ENCODE data around the gene SLAMF9. TPM values are rescaled to one million over a fixed set of nuclear protein-coding genes. Genes with fewer than 3 reads are reported as not detected.

The SLAMF9 gene
- total and polyA plus RNA-seq, 2 donors (not counting 3 experiments of a cell fraction or from before 2014, with no cell fraction given) = not detected

DNA sequence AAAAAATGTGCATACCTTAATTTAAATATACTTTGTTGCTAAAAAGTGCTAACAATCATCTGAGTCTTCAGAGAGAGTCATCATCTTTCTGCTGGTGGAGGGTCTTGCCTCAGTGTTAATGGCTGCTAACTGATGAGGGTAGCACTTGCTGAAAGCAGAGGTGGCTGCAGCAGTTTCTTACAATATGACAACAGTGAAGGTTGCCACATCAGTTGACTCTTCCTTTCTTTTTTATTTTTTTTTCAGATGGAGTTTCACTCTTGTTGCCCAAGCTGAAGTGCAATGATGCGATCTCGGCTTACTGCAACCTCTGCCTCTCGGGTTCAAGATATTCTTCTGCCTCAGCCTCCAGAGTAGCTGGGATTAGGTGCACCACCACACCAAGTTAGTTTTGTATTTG is 51.5 kb downstream of the SLAMF9 start:
- intact Hi-C loops (cut with micrococcal nuclease) (no loop called here), dilution Hi-C loops (cut with MboI; ENCODE audit: extremely low pct_ligation_motif_present, low sequenced_read_pairs) (no loop called here)
- no peaks in the 10 kb centered on the region for H4K20me1 ChIP-seq (replicated peaks; ENCODE audit: control insufficient read depth, extremely low read depth, insufficient read depth, low read length)
- H3K4me2 ChIP-seq (ENCODE audit: insufficient read depth, low read length) = no peak overlapping the region
- TF ChIP-seq MYC (IDR thresholded peaks at IDR 0.05; ENCODE audit: low read depth, low read length) (no peak), EZH2 (IDR thresholded peaks at IDR 0.05; ENCODE audit: borderline replicate concordance, low read depth, low read length, severe bottlenecking) (no peak), FOS (IDR thresholded peaks at IDR 0.05; ENCODE audit: borderline replicate concordance, insufficient read depth, low read length) (no peak), JUN (IDR thresholded peaks at IDR 0.05; ENCODE audit: borderline replicate concordance, insufficient read depth, insufficient read length, low read depth) (no peak), GATA2 (IDR thresholded peaks at IDR 0.05; ENCODE audit: insufficient read depth, insufficient read length, low read depth, low read length) (no peak), POLR2A (IDR thresholded peaks at IDR 0.05; ENCODE audit: low read depth, low read length) (no peak), POLR2AphosphoS5 (IDR thresholded peaks at IDR 0.05; ENCODE audit: insufficient read depth, low read depth, low read length) (no peak)
- TF ChIP-seq, protein P1, sequence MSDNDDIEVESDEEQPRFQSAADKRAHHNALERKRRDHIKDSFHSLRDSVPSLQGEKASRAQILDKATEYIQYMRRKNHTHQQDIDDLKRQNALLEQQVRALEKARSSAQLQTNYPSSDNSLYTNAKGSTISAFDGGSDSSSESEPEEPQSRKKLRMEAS (IDR thresholded peaks at IDR 0.05; ENCODE audit: insufficient read depth, insufficient read length) = no peak
- TF ChIP-seq, protein P2, sequence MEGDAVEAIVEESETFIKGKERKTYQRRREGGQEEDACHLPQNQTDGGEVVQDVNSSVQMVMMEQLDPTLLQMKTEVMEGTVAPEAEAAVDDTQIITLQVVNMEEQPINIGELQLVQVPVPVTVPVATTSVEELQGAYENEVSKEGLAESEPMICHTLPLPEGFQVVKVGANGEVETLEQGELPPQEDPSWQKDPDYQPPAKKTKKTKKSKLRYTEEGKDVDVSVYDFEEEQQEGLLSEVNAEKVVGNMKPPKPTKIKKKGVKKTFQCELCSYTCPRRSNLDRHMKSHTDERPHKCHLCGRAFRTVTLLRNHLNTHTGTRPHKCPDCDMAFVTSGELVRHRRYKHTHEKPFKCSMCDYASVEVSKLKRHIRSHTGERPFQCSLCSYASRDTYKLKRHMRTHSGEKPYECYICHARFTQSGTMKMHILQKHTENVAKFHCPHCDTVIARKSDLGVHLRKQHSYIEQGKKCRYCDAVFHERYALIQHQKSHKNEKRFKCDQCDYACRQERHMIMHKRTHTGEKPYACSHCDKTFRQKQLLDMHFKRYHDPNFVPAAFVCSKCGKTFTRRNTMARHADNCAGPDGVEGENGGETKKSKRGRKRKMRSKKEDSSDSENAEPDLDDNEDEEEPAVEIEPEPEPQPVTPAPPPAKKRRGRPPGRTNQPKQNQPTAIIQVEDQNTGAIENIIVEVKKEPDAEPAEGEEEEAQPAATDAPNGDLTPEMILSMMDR (IDR thresholded peaks at IDR 0.05; ENCODE audit: extremely low read depth in 1 of 2, insufficient read depth in 1 of 2, low read depth in 1 of 2, low read length in 2 of 2) = no peak
- no peaks in the 10 kb centered on the region for H3K9me3 ChIP-seq (replicated peaks; ENCODE audit: control insufficient read depth, insufficient read depth, low read length)
- no peak overlapping the region for H3K9ac ChIP-seq (replicated peaks; ENCODE audit: extremely low read depth, insufficient read depth, low read length)
- H3K27ac ChIP-seq (ENCODE audit: insufficient read depth, low read depth, low read length) = no peak overlapping the region
- no peaks in the 10 kb centered on the region for H3K36me3 ChIP-seq (ENCODE audit: control insufficient read depth in 2 of 2, extremely low read depth in 1 of 2, insufficient read depth in 2 of 2, low read length in 2 of 2)
- POLR2A ChIA-PET = no interaction called here
- H3K9me1 ChIP-seq (replicated peaks; ENCODE audit: control insufficient read depth, extremely low read depth, insufficient read depth, low read length) = no peaks in the 10 kb centered on the region
- FAIRE-seq (no peak), DNase-seq (ENCODE audit: low read depth, low spot score) (no peak)
- H3K27me3 ChIP-seq (ENCODE audit: control insufficient read depth in 2 of 2, insufficient read depth in 2 of 2, low read length in 2 of 2) = no peaks in the 10 kb centered on the region
- H3K79me2 ChIP-seq (ENCODE audit: control insufficient read depth, insufficient read depth, low read length) = no peaks in the 10 kb centered on the region
- no peaks in the 10 kb centered on the region for H3K4me1 ChIP-seq (ENCODE audit: control insufficient read depth, extremely low read depth, insufficient read depth, low read length)
- CTCF ChIA-PET = no interaction called here
- no peak overlapping the region for H3K4me3 ChIP-seq (replicated peaks in 1 of 3; ENCODE audit: insufficient read depth in 1 of 3, low read depth in 1 of 3, low read length in 3 of 3)
- no TSS peak for BruUV-seq (replicated peaks)
- H2AFZ ChIP-seq (ENCODE audit: low read depth, low read length) = no peak overlapping the region

Other genes starting within 250 kb of the SLAMF9 start
- not detected in 2 replicates for gene CRP, start 239.6 kb downstream of the SLAMF9 start, total RNA-seq
- gene CRP, start 239.6 kb downstream of the SLAMF9 start, polyA plus RNA-seq = not detected in 2 replicates
- gene DUSP23, start 173.3 kb downstream of the SLAMF9 start, total RNA-seq = 82.5 and 126 TPM in 2 replicates
- gene DUSP23, start 173.3 kb downstream of the SLAMF9 start, polyA plus RNA-seq = 197 and 295 TPM in 2 replicates
- gene FCRL6, start 151.9 kb downstream of the SLAMF9 start, total RNA-seq = not detected in 2 replicates
- gene FCRL6, start 151.9 kb downstream of the SLAMF9 start, polyA plus RNA-seq = 0.06 and 0.25 TPM in 2 replicates
- not detected in 2 replicates for gene SLAMF8, start 127.4 kb downstream of the SLAMF9 start, total RNA-seq
- not detected in 2 replicates for gene SLAMF8, start 127.4 kb downstream of the SLAMF9 start, polyA plus RNA-seq
- gene VSIG8, start 91.6 kb downstream of the SLAMF9 start, total RNA-seq = 0.18 TPM in 1 of 2 replicates, not detected in the other
- gene VSIG8, start 91.6 kb downstream of the SLAMF9 start, polyA plus RNA-seq = not detected in 2 replicates
- gene CFAP45, start 54.1 kb downstream of the SLAMF9 start, total RNA-seq = 2.1 and 2.5 TPM in 2 replicates
- 0.13 and 0.25 TPM in 2 replicates for gene CFAP45, start 54.1 kb downstream of the SLAMF9 start, polyA plus RNA-seq
- gene TAGLN2, start 28.7 kb downstream of the SLAMF9 start, total RNA-seq = 646 and 750 TPM in 2 replicates
- 1,279 and 1,305 TPM in 2 replicates for gene TAGLN2, start 28.7 kb downstream of the SLAMF9 start, polyA plus RNA-seq
- gene IGSF9, start 8.6 kb downstream of the SLAMF9 start, total RNA-seq = 0.15 and 0.16 TPM in 2 replicates
- 0.10 and 0.15 TPM in 2 replicates for gene IGSF9, start 8.6 kb downstream of the SLAMF9 start, polyA plus RNA-seq
- gene PIGM, start 77.8 kb upstream of the SLAMF9 start, total RNA-seq = 4.8 and 5.4 TPM in 2 replicates
- 3.1 and 3.4 TPM in 2 replicates for gene PIGM, start 77.8 kb upstream of the SLAMF9 start, polyA plus RNA-seq
- not detected in 2 replicates for gene KCNJ10, start 115.9 kb upstream of the SLAMF9 start, total RNA-seq
- gene KCNJ10, start 115.9 kb upstream of the SLAMF9 start, polyA plus RNA-seq = not detected in 2 replicates
- gene KCNJ9, start 127.3 kb upstream of the SLAMF9 start, total RNA-seq = not detected in 2 replicates
- not detected in 2 replicates for gene KCNJ9, start 127.3 kb upstream of the SLAMF9 start, polyA plus RNA-seq
- 9.5 and 10.2 TPM in 2 replicates for gene IGSF8, start 144.4 kb upstream of the SLAMF9 start, total RNA-seq
- gene IGSF8, start 144.4 kb upstream of the SLAMF9 start, polyA plus RNA-seq = 17.5 and 20.2 TPM in 2 replicates
- not detected in 2 replicates for gene ATP1A2, start 161.5 kb upstream of the SLAMF9 start, total RNA-seq
- not detected in 2 replicates for gene ATP1A2, start 161.5 kb upstream of the SLAMF9 start, polyA plus RNA-seq
- not detected in 2 replicates for gene ATP1A4, start 197.4 kb upstream of the SLAMF9 start, total RNA-seq
- not detected in 2 replicates for gene ATP1A4, start 197.4 kb upstream of the SLAMF9 start, polyA plus RNA-seq
- not detected in 2 replicates for gene CASQ1, start 236.3 kb upstream of the SLAMF9 start, total RNA-seq
- gene CASQ1, start 236.3 kb upstream of the SLAMF9 start, polyA plus RNA-seq = not detected in 2 replicates

All from endothelial cell of umbilical vein (primary cell).